ENCODE results near the gene LIPC.

DNA sequence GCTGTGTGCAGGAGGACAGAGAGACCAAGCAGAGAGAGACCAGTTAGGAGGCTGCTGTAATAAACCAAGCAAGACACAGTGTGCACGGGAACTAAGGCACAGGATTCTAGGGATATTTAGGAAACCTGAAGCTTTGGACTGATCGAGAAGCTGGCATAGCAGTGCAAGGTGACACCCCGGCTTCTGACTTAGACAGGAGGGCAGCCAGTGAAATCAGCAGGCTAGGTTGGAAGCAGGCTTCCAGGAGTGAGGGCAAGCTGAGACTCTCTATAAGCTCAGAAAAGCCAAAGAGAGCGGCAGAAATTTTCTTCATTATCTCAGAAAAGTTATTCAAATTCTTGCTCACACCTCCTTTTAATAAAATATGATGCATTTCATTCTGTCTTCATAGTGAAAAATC lies 104.6 kb downstream of the LIPC start:
- TF ChIP-seq POLR2AphosphoS5 (IDR thresholded peaks at IDR 0.05; ENCODE audit: low read depth, low read length) (no peak), POLR2A (IDR thresholded peaks at IDR 0.05; ENCODE audit: low read depth, low read length) (no peak), TAF1 (IDR thresholded peaks at IDR 0.05; ENCODE audit: borderline replicate concordance, low read depth, low read length) (no peak)

Data from GM12892 (cell line).